PC-3 (cell line): ENCODE results near the gene CXorf51B. TPM values are rescaled to one million over a fixed set of nuclear protein-coding genes. Genes with fewer than 3 reads are reported as not detected.
"Not testable (repeated sequence)": the region's sequence is repeated elsewhere in the genome, so short reads cannot be mapped to it uniquely, and the experiment has no call there.

Source experiments
- ATAC-seq: fragments of 200-7000 bp; cut with Tn5 transposase; 2 replicates; pipeline ENCODE4 v1.9.1; 2020; ENCODE audit warnings: mild to moderate bottlenecking, moderate library complexity
- Bru-seq: library from RNA; stranded (reverse); fragments of 400-500 nt; gene quantifications from one replicate; lab custom pipeline; 2021; lab: Mats Ljungman, UMichigan
- BruChase-seq, 2 experiments: library from RNA; stranded (reverse); fragments of 400-500 nt; gene quantifications; one replicate each; lab custom pipeline; 2021; lab: Mats Ljungman, UMichigan
- BruUV-seq: library from RNA; stranded (reverse); fragments of 400-500 nt; replicated peaks from 2 replicates; lab custom pipeline; 2021; lab: Mats Ljungman, UMichigan
- CTCF ChIA-PET: fragments of 300-600 bp; sonication (Branson Sonifier 250); formaldehyde crosslinking; loops from one replicate; lab custom pipeline; 2022; ENCODE audit warnings: antibody characterized with exemption; lab: Charles Lee
- POLR2A ChIA-PET: fragments of 300-600 bp; sonication (Branson Sonifier 250); formaldehyde crosslinking; loops from one replicate; lab custom pipeline; 2022; ENCODE audit warnings: antibody characterized with exemption; ENCODE audit not compliant: unreplicated experiment; lab: Charles Lee
- DNase-seq: peaks from one replicate; pipeline ENCODE4 v3.0.0-alpha.2; 2015
- H2AFZ ChIP-seq: fragments of 300-600 bp; sonication (generic); 2 replicates; pipeline ENCODE4 v1.6.0; 2016; ENCODE audit warnings: antibody characterized with exemption, low read length
- H3F3A ChIP-seq: fragments of 300-600 bp; sonication (generic); one replicate; pipeline ENCODE4 v1.6.0; 2017; ENCODE audit warnings: antibody characterized with exemption, low read length, control low read depth, mild to moderate bottlenecking; ENCODE audit not compliant: unreplicated experiment
- H3K27ac ChIP-seq: fragments of 300-600 bp; sonication (generic); 2 replicates; pipeline ENCODE4 v1.5.1; 2016; ENCODE audit warnings: mild to moderate bottlenecking, low read length
- H3K27me3 ChIP-seq: fragments of 300-600 bp; sonication (generic); 2 replicates; pipeline ENCODE4 v1.6.1; 2016; ENCODE audit warnings: low read length, mixed read lengths
- H3K36me3 ChIP-seq: fragments of 300-600 bp; sonication (generic); 2 replicates; pipeline ENCODE4 v1.6.1; 2016; ENCODE audit warnings: low read depth, mixed run types, low read length, mixed read lengths
- H3K4me1 ChIP-seq: fragments of 300-600 bp; sonication (generic); 2 replicates; pipeline ENCODE4 v1.5.1; 2016; ENCODE audit warnings: low read length; ENCODE audit not compliant: insufficient read depth
- H3K4me2 ChIP-seq: fragments of 300-600 bp; sonication (generic); 2 replicates; pipeline ENCODE4 v1.6.0; 2016; ENCODE audit warnings: low read length
- H3K4me3 ChIP-seq: fragments of 300-600 bp; sonication (generic); 2 replicates; pipeline ENCODE4 v1.5.1; 2016; ENCODE audit warnings: mild to moderate bottlenecking, low read length, mixed read lengths
- H3K79me2 ChIP-seq: fragments of 300-600 bp; sonication (generic); 2 replicates; pipeline ENCODE4 v1.6.1; 2017; ENCODE audit warnings: low read length, mixed read lengths
- H3K9ac ChIP-seq: fragments of 300-600 bp; sonication (generic); 2 replicates; pipeline ENCODE4 v1.6.0; 2016; ENCODE audit warnings: mild to moderate bottlenecking, low read length
- H3K9me2 ChIP-seq: fragments of 300-600 bp; sonication (generic); replicated peaks from 2 replicates; pipeline ENCODE4 v1.6.1; 2016; ENCODE audit warnings: mixed run types, low read length, mixed read lengths
- H3K9me3 ChIP-seq: fragments of 300-600 bp; sonication (generic); 2 replicates; pipeline ENCODE4 v1.6.1; 2016; ENCODE audit warnings: low read length, mixed read lengths
- H4K20me1 ChIP-seq: fragments of 300-600 bp; sonication (generic); 2 replicates; pipeline ENCODE4 v1.6.1; 2016; ENCODE audit warnings: low read length, mixed read lengths
- EZH2 ChIP-seq: fragments of 300-600 bp; sonication (generic); IDR thresholded peaks from one replicate; pipeline ENCODE4 v1.6.1; 2017; ENCODE audit warnings: antibody characterized with exemption, mild to moderate bottlenecking, low read length; ENCODE audit not compliant: unreplicated experiment
- EZH2phosphoT487 ChIP-seq: fragments of 300-600 bp; sonication (generic); IDR thresholded peaks from 2 replicates; pipeline ENCODE4 v1.6.1; 2018; ENCODE audit warnings: mild to moderate bottlenecking, antibody characterized with exemption, low read length, borderline replicate concordance
- intact Hi-C: fragments of 100-400 bp; cut with micrococcal nuclease; formaldehyde crosslinking; loops from 2 replicates; pipeline ENCODE4 v1.9.0; 2023
- long read RNA-seq: library from polyadenylated mRNA; unstranded; transcript quantifications from one replicate; pipeline ENCODE4 v2.0.0, GENCODE V29; 2021; ENCODE audit not compliant: unreplicated experiment
- total RNA-seq: library from RNA; depleted of rRNA; stranded (reverse); fragments of >200 nt; gene quantifications from 2 replicates; pipeline ENCODE4 v1.2.3, GENCODE V29; 2014; rRNA removed
- TF ChIP-seq, protein P1 (sequence below): fragments of 300-600 bp; sonication (generic); conservative IDR thresholded peaks from 2 replicates; pipeline ENCODE4 v1.5.1; 2017; ENCODE audit warnings: antibody characterized with exemption, low read depth, mild to moderate bottlenecking, low read length

Gene CXorf51B
- total RNA-seq = not detected in 2 replicates
- not detected for Bru-seq, nascent RNA
- not detected for BruChase-seq, experiment 1, labeled RNA remaining after a 6-hour chase
- not detected for BruChase-seq, experiment 2, labeled RNA remaining after a 2-hour chase
- long read RNA-seq = 0 reads

DNA sequence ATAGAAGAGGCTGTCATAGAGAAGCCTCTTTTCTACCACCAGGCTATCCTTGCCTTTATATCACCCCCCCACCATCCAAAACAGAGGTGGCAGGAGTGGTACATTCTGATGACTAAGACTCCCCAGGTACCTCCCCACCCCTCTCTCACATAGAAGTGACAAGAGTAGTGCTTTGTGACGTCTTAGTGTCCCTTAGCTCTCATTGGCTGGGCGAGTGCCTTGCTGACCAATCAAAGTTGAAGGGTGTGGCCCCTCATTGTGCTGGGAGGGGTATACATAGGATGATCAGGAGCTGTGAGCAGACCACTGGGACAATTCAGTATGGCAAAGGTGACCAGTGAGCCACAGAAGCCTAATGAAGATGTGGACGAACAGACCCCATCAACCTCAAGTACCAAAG lies at the start of gene CXorf51B:
TSS of gene CXorf51B (plus strand) at position 301 of the 400 bp plus-strand sequence. CDS start at position 322, 21 bp downstream.
- H3F3A ChIP-seq, intact Hi-C loops, ATAC-seq, H3K36me3 ChIP-seq, H3K4me3 ChIP-seq, H3K9me2 ChIP-seq, H4K20me1 ChIP-seq, H3K9ac ChIP-seq, DNase-seq, H3K4me1 ChIP-seq, H2AFZ ChIP-seq, CTCF ChIA-PET, POLR2A ChIA-PET, BruUV-seq, H3K27me3 ChIP-seq, H3K79me2 ChIP-seq, H3K4me2 ChIP-seq, H3K9me3 ChIP-seq, H3K27ac ChIP-seq: not testable (repeated sequence)

DNA sequence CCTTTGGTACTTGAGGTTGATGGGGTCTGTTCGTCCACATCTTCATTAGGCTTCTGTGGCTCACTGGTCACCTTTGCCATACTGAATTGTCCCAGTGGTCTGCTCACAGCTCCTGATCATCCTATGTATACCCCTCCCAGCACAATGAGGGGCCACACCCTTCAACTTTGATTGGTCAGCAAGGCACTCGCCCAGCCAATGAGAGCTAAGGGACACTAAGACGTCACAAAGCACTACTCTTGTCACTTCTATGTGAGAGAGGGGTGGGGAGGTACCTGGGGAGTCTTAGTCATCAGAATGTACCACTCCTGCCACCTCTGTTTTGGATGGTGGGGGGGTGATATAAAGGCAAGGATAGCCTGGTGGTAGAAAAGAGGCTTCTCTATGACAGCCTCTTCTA lies 5.1 kb downstream of the CXorf51B start, which contains the start of gene CXorf51A:
TSS of gene CXorf51A (minus strand) at position 101 of the 400 bp plus-strand sequence. CDS start at position 80, 21 bp downstream.
- H3K4me1 ChIP-seq, BruUV-seq, H3K79me2 ChIP-seq, H3K9me2 ChIP-seq, CTCF ChIA-PET, POLR2A ChIA-PET, H3K27ac ChIP-seq, H4K20me1 ChIP-seq, H3K4me3 ChIP-seq, ATAC-seq, intact Hi-C loops, H2AFZ ChIP-seq, H3K9me3 ChIP-seq, H3K36me3 ChIP-seq, DNase-seq, H3K9ac ChIP-seq, H3K27me3 ChIP-seq, H3K4me2 ChIP-seq, H3F3A ChIP-seq: not testable (repeated sequence)

DNA sequence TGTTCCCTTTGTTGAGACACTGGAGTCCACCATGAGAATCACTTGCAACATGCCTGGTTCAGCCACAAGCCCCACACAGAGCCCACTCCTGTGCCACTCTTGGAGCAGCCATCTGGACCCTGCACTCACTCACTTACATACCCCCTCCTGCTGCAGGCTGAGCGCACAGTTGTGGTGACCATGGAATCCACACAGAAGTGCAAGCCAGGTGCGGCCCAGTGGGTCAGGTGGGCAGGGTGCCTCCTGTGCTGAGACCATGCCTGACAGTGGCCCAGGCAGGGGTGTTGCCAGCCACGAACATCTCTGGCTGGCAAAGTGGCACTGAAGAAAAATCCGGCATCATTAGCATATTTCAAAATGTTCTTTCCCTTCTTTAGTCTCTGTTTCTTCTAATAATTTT lies 22.4 kb downstream of the CXorf51B start:
- Histone ChIP-seq H3K4me1 (no peaks in the 10 kb centered on the region), H4K20me1 (no peaks in the 10 kb centered on the region), H3K79me2 (no peaks in the 10 kb centered on the region), H2AFZ (no peak overlapping the region), H3K4me2 (no peak overlapping the region), H3K27ac (no peak overlapping the region), H3K9ac (no peak overlapping the region), H3K9me2 (no peaks in the 10 kb centered on the region), H3K4me3 (no peak overlapping the region), H3K27me3 (no peaks in the 10 kb centered on the region), H3K36me3 (no peaks in the 10 kb centered on the region), H3K9me3 (no peaks in the 10 kb centered on the region), H3F3A (no peaks in the 10 kb centered on the region)
- CTCF ChIA-PET = no interaction called here
- BruUV-seq = no TSS peak
- TF ChIP-seq EZH2phosphoT487 = no peak
- TF ChIP-seq, protein P1, sequence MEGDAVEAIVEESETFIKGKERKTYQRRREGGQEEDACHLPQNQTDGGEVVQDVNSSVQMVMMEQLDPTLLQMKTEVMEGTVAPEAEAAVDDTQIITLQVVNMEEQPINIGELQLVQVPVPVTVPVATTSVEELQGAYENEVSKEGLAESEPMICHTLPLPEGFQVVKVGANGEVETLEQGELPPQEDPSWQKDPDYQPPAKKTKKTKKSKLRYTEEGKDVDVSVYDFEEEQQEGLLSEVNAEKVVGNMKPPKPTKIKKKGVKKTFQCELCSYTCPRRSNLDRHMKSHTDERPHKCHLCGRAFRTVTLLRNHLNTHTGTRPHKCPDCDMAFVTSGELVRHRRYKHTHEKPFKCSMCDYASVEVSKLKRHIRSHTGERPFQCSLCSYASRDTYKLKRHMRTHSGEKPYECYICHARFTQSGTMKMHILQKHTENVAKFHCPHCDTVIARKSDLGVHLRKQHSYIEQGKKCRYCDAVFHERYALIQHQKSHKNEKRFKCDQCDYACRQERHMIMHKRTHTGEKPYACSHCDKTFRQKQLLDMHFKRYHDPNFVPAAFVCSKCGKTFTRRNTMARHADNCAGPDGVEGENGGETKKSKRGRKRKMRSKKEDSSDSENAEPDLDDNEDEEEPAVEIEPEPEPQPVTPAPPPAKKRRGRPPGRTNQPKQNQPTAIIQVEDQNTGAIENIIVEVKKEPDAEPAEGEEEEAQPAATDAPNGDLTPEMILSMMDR = no peak
- no peak for TF ChIP-seq EZH2
- POLR2A ChIA-PET = no interaction called here
- ATAC-seq (no peak), DNase-seq (no peak)
- intact Hi-C loops = no loop called here

DNA sequence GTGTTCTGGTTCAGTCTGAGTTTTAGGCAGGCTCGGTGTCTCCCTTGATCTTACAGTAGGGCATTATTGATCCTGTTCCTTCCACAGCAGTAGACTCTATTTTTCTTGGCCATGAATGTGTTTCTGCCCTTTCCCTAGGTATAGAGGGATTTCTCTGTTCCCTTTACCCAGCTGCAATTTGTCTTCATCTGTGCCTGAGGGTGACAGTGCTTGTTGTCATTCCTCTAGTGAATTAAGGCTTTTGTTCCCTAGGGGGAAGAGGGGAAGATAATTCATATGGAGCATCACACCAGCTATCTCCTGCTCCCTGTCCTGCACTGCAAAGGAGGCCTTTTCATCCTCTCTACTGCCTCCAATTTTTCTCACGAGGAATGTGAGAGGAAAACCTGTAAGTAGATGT lies 44.7 kb downstream of the CXorf51B start:
- no TSS peak for BruUV-seq
- Histone ChIP-seq H3K27me3 (no peaks in the 10 kb centered on the region), H3F3A (no peaks in the 10 kb centered on the region), H3K36me3 (no peaks in the 10 kb centered on the region), H3K27ac (no peak overlapping the region), H3K79me2 (no peaks in the 10 kb centered on the region), H3K4me1 (no peaks in the 10 kb centered on the region), H3K4me2 (no peak overlapping the region), H2AFZ (no peak overlapping the region), H3K4me3 (no peak overlapping the region), H4K20me1 (no peaks in the 10 kb centered on the region), H3K9me2 (no peaks in the 10 kb centered on the region), H3K9me3 (no peaks in the 10 kb centered on the region), H3K9ac (no peak overlapping the region)
- intact Hi-C loops = no loop called here
- ChIA-PET CTCF (no interaction called here), POLR2A (no interaction called here)
- TF ChIP-seq EZH2phosphoT487 (no peak), EZH2 (no peak)
- TF ChIP-seq, protein P1 = no peak
- DNase-seq (no peak), ATAC-seq (no peak)
